Ishikawa (cell line): Measurements from ENCODE around the gene MYCBPAP.

Experiments
- CEBPB ChIP-seq: IDR thresholded peaks from 2 replicates; pipeline ENCODE4 v1.6.1; 2012
- CREB1 ChIP-seq: IDR thresholded peaks from 2 replicates; pipeline ENCODE4 v1.6.1; 2012; ENCODE audit warnings: low read depth
- EGR1 ChIP-seq: IDR thresholded peaks from 2 replicates; pipeline ENCODE4 v1.6.1; 2012
- EP300 ChIP-seq: IDR thresholded peaks from 2 replicates; pipeline ENCODE4 v1.6.1; 2012; ENCODE audit warnings: borderline replicate concordance
- FOXM1 ChIP-seq: IDR thresholded peaks from 2 replicates; pipeline ENCODE4 v1.6.1; 2012; ENCODE audit warnings: low read depth, borderline replicate concordance
- MAX ChIP-seq: IDR thresholded peaks from 2 replicates; pipeline ENCODE4 v1.6.1; 2012
- NFIC ChIP-seq: IDR thresholded peaks from 2 replicates; pipeline ENCODE4 v1.6.1; 2012
- RAD21 ChIP-seq: IDR thresholded peaks from 2 replicates; pipeline ENCODE4 v1.6.1; 2012; ENCODE audit warnings: low read depth
- REST ChIP-seq: IDR thresholded peaks from 2 replicates; pipeline ENCODE4 v1.6.1; 2012; ENCODE audit warnings: low read depth, mild to moderate bottlenecking
- TAF1 ChIP-seq: IDR thresholded peaks from 2 replicates; pipeline ENCODE4 v1.6.1; 2012; ENCODE audit warnings: low read depth, mild to moderate bottlenecking
- TCF12 ChIP-seq: IDR thresholded peaks from 2 replicates; pipeline ENCODE4 v1.6.1; 2012; ENCODE audit warnings: low read depth
- TEAD4 ChIP-seq: IDR thresholded peaks from 2 replicates; pipeline ENCODE4 v1.6.1; 2012
- YY1 ChIP-seq: IDR thresholded peaks from 2 replicates; pipeline ENCODE4 v1.6.1; 2012; ENCODE audit warnings: low read depth
- ZBTB7A ChIP-seq: IDR thresholded peaks from 2 replicates; pipeline ENCODE4 v1.6.1; 2012; ENCODE audit warnings: low read depth
- TF ChIP-seq, protein P1 (sequence below): IDR thresholded peaks from 2 replicates; pipeline ENCODE4 v1.6.1; 2012

The MYCBPAP gene

GRCh38 chr17:50527949-50528474 lies 19.8 kb downstream of the MYCBPAP start:
- TF ChIP-seq RAD21 (no peak), CEBPB (0 out of 2 replicates have a peak, but pooled peaks have one; percentile 27)

- no peak for TF ChIP-seq NFIC
- TF ChIP-seq, protein P1, sequence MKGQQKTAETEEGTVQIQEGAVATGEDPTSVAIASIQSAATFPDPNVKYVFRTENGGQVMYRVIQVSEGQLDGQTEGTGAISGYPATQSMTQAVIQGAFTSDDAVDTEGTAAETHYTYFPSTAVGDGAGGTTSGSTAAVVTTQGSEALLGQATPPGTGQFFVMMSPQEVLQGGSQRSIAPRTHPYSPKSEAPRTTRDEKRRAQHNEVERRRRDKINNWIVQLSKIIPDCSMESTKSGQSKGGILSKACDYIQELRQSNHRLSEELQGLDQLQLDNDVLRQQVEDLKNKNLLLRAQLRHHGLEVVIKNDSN, result no peak
- TF ChIP-seq EGR1, result no peak
- TF ChIP-seq FOXM1, result no peak
- TF ChIP-seq TCF12, result no peak
- no peak for TF ChIP-seq TAF1
These were observed 21.6 kb downstream of the MYCBPAP start for GRCh38 chr17:50529849-50530248.

DNA sequence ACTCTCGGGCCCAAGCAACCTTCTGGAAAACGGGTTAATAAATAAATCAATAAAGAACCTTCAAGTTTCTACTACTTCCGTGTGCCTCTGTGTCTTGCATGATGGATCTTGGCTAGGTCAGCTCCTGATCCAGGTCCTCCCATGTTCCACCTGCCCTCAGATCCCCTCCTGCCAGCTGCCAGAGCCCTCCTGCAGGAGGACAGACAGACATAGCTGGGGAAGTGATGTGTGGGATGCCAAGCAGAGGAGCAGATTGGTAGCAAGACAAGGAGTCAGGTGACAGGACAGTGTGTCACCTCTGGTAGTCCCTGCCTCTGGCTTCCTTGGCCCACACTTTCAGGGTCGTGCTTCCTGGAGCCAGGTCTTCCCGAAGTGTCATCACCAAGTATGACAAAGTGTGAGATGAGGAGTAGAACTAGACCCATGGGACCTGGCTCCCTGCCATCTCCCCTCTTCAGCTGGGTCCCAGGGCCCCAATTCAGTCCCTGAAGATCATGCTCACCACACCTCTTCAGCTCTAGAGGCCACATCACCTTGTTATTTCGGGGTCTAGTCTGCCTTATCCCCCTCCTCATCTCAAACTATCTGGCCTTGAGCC lies 23.3 kb downstream of the MYCBPAP start:
- no peak for TF ChIP-seq TEAD4
- TF ChIP-seq, protein P1, result peak; percentile 46
- TF ChIP-seq TCF12, result no peak

DNA sequence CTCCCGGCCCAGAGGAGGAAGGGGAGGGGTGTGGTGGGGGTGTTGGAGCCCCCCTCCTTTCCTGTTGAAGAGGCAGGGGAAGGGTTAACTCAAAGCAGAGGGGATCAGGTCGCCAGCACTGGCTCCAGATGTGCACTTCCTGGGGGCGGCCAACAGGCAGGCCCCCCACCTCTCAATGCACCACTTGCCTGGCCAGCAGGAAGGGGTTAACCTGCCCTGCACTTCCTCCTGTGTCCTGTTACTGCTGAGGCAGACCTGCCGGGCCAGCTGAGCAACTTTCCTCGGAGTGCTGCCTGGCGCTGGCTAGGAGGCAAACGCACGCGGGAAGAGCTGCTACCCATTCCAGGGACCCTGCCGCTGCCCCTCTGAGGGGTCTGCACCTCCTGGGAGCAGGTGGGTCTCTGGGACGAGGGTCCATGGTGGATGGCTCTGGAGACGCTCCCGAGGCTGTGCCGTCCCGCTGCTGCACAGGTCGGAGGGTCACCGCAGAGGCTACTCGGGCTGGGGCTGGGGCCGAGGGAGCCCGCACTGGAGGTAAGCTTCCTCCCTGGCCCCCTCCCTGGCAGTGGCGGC lies 24.3 kb downstream of the MYCBPAP start, which contains the start of gene EPN3:
Gene EPN3 (plus strand): TSS at position 284 of the 573 bp plus-strand sequence. CDS start 3,822 bp downstream, outside the sequence.
- TF ChIP-seq EGR1 (no peak), YY1 (peak; percentile 60; the same call in 1 of the 2 replicates), ZBTB7A (peak; percentile 95; the same call in 1 of the 2 replicates), TEAD4 (peak; percentile 72), MAX (peak; percentile 95), RAD21 (peak; percentile 28; the same call in 1 of the 2 replicates), TAF1 (peak; percentile 67), FOXM1 (peak; percentile 59; the same call in 1 of the 2 replicates), TCF12 (peak; percentile 88), CEBPB (peak; percentile 43; the same call in 1 of the 2 replicates), CREB1 (no peak), NFIC (peak; percentile 87), REST (0 out of 2 replicates have a peak, but pooled peaks have one; percentile 24), EP300 (peak; percentile 87)
- TF ChIP-seq, protein P1, result peak; percentile 50

GRCh38 chr17:50533185-50533584 lies 24.9 kb downstream of the MYCBPAP start:
- TF ChIP-seq NFIC, result no peak
- TF ChIP-seq, protein P1, result no peak

- TF ChIP-seq ZBTB7A, result no peak
- TF ChIP-seq TAF1, result no peak; the same call in 1 of the 2 replicates
- TF ChIP-seq TEAD4, result no peak
- no peak for TF ChIP-seq YY1
- TF ChIP-seq CREB1, result no peak
- TF ChIP-seq MAX, result no peak; the same call in 1 of the 2 replicates
- TF ChIP-seq REST, result no peak
- TF ChIP-seq RAD21, result no peak
- TF ChIP-seq TCF12, result no peak
These were observed 25.5 kb downstream of the MYCBPAP start for GRCh38 chr17:50533720-50534148.
